ENCODE data around the gene AKNAD1.

GRCh38 chr1:108881369-108881768 lies 24.5 kb upstream of the AKNAD1 start:
- no peak for TF ChIP-seq REST (IDR thresholded peaks at IDR 0.05; ENCODE audit: insufficient read depth in 1 of 2, low read depth in 2 of 2, low read length in 1 of 2)
- no peak for TF ChIP-seq SIN3A (IDR thresholded peaks at IDR 0.05; ENCODE audit: borderline replicate concordance, insufficient read depth, low read depth, low read length)
- TF ChIP-seq, protein P1, sequence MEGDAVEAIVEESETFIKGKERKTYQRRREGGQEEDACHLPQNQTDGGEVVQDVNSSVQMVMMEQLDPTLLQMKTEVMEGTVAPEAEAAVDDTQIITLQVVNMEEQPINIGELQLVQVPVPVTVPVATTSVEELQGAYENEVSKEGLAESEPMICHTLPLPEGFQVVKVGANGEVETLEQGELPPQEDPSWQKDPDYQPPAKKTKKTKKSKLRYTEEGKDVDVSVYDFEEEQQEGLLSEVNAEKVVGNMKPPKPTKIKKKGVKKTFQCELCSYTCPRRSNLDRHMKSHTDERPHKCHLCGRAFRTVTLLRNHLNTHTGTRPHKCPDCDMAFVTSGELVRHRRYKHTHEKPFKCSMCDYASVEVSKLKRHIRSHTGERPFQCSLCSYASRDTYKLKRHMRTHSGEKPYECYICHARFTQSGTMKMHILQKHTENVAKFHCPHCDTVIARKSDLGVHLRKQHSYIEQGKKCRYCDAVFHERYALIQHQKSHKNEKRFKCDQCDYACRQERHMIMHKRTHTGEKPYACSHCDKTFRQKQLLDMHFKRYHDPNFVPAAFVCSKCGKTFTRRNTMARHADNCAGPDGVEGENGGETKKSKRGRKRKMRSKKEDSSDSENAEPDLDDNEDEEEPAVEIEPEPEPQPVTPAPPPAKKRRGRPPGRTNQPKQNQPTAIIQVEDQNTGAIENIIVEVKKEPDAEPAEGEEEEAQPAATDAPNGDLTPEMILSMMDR (IDR thresholded peaks at IDR 0.05), result no peak

Measured in Panc1 (cell line).